B cell (primary cell): Measurements from ENCODE around the gene KCTD2. TPM values are rescaled to one million over a fixed set of nuclear protein-coding genes. Genes with fewer than 3 reads are reported as not detected.

Experiments used
- ATAC-seq: fragments of 200-7000 bp; cut with Tn5 transposase; one replicate; pipeline ENCODE4 v1.10.0; 2021; ENCODE audit warnings: low read depth, mild to moderate bottlenecking, moderate number of reproducible peaks, moderate library complexity
- CTCF ChIA-PET: fragments of 350-600 bp; sonication (Branson Sonifier 250); formaldehyde crosslinking; loops from one replicate; lab custom pipeline; 2021; ENCODE audit warnings: antibody characterized with exemption, inconsistent platforms; lab: Charles Lee
- POLR2A ChIA-PET: fragments of 350-600 bp; sonication (Branson Sonifier 250); formaldehyde crosslinking; loops from one replicate; lab custom pipeline; 2021; ENCODE audit warnings: antibody characterized with exemption; lab: Charles Lee
- DNase-seq: peaks from one replicate; pipeline ENCODE4 v3.0.0; 2013
- H2AFZ ChIP-seq: 2 replicates; pipeline ENCODE4 v1.6.1; 2012; ENCODE audit warnings: mild to moderate bottlenecking, low read depth, low read length; ENCODE audit not compliant: insufficient read depth, poor library complexity, severe bottlenecking
- H3K27ac ChIP-seq, 2 donors: 1 replicate in 1 of 2; 2 replicates in 1 of 2; pipeline ENCODE4 v1.5.1; 2012 to 2013; ENCODE audit warnings: low read length in 2 of 2, mild to moderate bottlenecking in 2 of 2, moderate library complexity in 1 of 2
- H3K27me3 ChIP-seq, 4 experiments: fragments of 200-600 bp in 1 of 4; sonication (generic) in 1 of 4; replicated peaks in 1 of 4; 1 replicate in 2 of 4; 2 replicates in 2 of 4; pipeline versions ENCODE4 v1.6.1 to v1.7.0; 2013 to 2016; ENCODE audit warnings: low read length in 3 of 4, mild to moderate bottlenecking in 2 of 4, mixed read lengths in 1 of 4, moderate library complexity in 1 of 4; ENCODE audit not compliant: insufficient read depth in 4 of 4, control insufficient read depth in 3 of 4; ENCODE audit errors: control extremely low read depth in 1 of 4
- H3K36me3 ChIP-seq, 2 experiments: replicated peaks in 1 of 2; 1 replicate in 1 of 2; 2 replicates in 1 of 2; pipeline versions ENCODE4 v1.6.1 to v1.7.1; 2013; ENCODE audit warnings: low read length in 1 of 2; ENCODE audit not compliant: insufficient read depth in 2 of 2, control insufficient read depth in 1 of 2; ENCODE audit errors: control extremely low read depth in 1 of 2, extremely low read depth in 1 of 2
- H3K4me1 ChIP-seq, 2 donors: fragments of 200-600 bp in 1 of 2; sonication (generic) in 1 of 2; 1 replicate in 1 of 2; 2 replicates in 1 of 2; pipeline versions ENCODE4 v1.5.1 to v1.6.1; 2013 to 2017; ENCODE audit warnings: low read length in 2 of 2; ENCODE audit not compliant: control insufficient read depth in 2 of 2, insufficient read depth in 2 of 2
- H3K4me2 ChIP-seq: replicated peaks from 2 replicates; pipeline ENCODE3; 2012; ENCODE audit warnings: mild to moderate bottlenecking, low read depth, low read length; ENCODE audit not compliant: poor library complexity, severe bottlenecking
- H3K4me3 ChIP-seq, 5 experiments: fragments of 200-600 bp in 1 of 5; sonication (generic) in 1 of 5; 1 replicate in 3 of 5; 2 replicates in 2 of 5; pipeline versions ENCODE4 v1.5.1 to v1.7.0; 2011 to 2016; ENCODE audit warnings: low read length in 4 of 5, mild to moderate bottlenecking in 4 of 5, low read depth in 2 of 5, control low read depth in 1 of 5, moderate library complexity in 1 of 5; ENCODE audit not compliant: insufficient read depth in 1 of 5; ENCODE audit errors: control extremely low read depth in 1 of 5, extremely low read depth in 1 of 5
- H3K79me2 ChIP-seq: fragments of 200-600 bp; sonication (generic); one replicate; pipeline ENCODE4 v1.6.0; 2016; ENCODE audit warnings: low read length; ENCODE audit not compliant: control insufficient read depth, insufficient read depth
- H3K9ac ChIP-seq: fragments of 200-600 bp; sonication (generic); 2 replicates; pipeline ENCODE4 v1.6.1; 2017; ENCODE audit warnings: mild to moderate bottlenecking, low read length, moderate library complexity
- H3K9me3 ChIP-seq, 3 donors: one replicate each; pipeline versions ENCODE4 v1.6.1 to v1.7.1; 2013; ENCODE audit warnings: low read length in 2 of 3; ENCODE audit not compliant: control insufficient read depth in 2 of 3, insufficient read depth in 1 of 3; ENCODE audit errors: control extremely low read depth in 1 of 3
- H4K20me1 ChIP-seq: 2 replicates; pipeline ENCODE4 v1.6.0; 2012; ENCODE audit warnings: mild to moderate bottlenecking, low read length; ENCODE audit not compliant: insufficient read depth, control insufficient read depth, poor library complexity, severe bottlenecking
- H3K27ac Mint-ChIP-seq: one replicate; pipeline ENCODE4 v1.8.0; 2021; ENCODE audit warnings: mixed read lengths
- H3K27me3 Mint-ChIP-seq: one replicate; pipeline ENCODE4 v1.8.0; 2021; ENCODE audit warnings: mixed read lengths
- H3K4me1 Mint-ChIP-seq: one replicate; pipeline ENCODE4 v1.8.0; 2021; ENCODE audit warnings: mixed read lengths
- H3K4me3 Mint-ChIP-seq: one replicate; pipeline ENCODE4 v1.8.0; 2021; ENCODE audit warnings: mixed read lengths
- H3K9me3 Mint-ChIP-seq: one replicate; pipeline ENCODE4 v1.8.0; 2022; ENCODE audit warnings: mixed read lengths; ENCODE audit not compliant: insufficient read depth
- CTCF ChIP-seq: fragments of 200-600 bp; IDR thresholded peaks from one replicate; pipeline ENCODE4 v1.8.0; 2022; ENCODE audit warnings: antibody characterized with exemption, mild to moderate bottlenecking
- EZH2 ChIP-seq: IDR thresholded peaks from 2 replicates; pipeline ENCODE4 v1.6.1; 2012; ENCODE audit warnings: borderline replicate concordance, low read depth, mild to moderate bottlenecking, moderate library complexity, low read length; ENCODE audit not compliant: insufficient read depth, poor library complexity, severe bottlenecking
- WGBS: methylation state at CpG from one replicate; pipeline ENCODE4 v1.1.5; 2013; ENCODE audit warnings: missing lambda C conversion rate; ENCODE audit not compliant: insufficient coverage; 5-methylcytosine and 5-hydroxymethylcytosine counted together
- intact Hi-C: fragments of 100-400 bp; cut with micrococcal nuclease; formaldehyde crosslinking; loops from one replicate; pipeline ENCODE4 v1.10.0; 2022
- polyA minus RNA-seq: library from RNA; depleted of rRNA, polyadenylated mRNA; stranded (reverse); fragments of >200 nt; gene quantifications from 2 replicates; pipeline ENCODE4 v1.2.3, GENCODE V29; 2012
- polyA plus RNA-seq: library from polyadenylated mRNA; depleted of rRNA; stranded (reverse); fragments of >200 nt; gene quantifications from 2 replicates; pipeline ENCODE4 v1.2.3, GENCODE V29; 2012
- total RNA-seq, 2 donors: library from RNA; stranded (reverse); fragments of 120-200 nt in 1 of 2; gene quantifications; 1 replicate in 1 of 2; 2 replicates in 1 of 2; pipeline versions ENCODE4 v1.2.3 to v1.2.4, GENCODE V29; 2013 to 2022

The KCTD2 gene
- 23.2 and 24.6 TPM in 2 replicates for total RNA-seq
- 14.9 TPM for total RNA-seq (2013)
- polyA plus RNA-seq: 15.1 and 15.7 TPM in 2 replicates
- 8.5 and 9.9 TPM in 2 replicates for polyA minus RNA-seq

GRCh38 chr17:75046407-75047289, at the start of gene KCTD2, which contains the start of gene ATP5PD:
TSS of gene KCTD2 (plus strand) at chr17:75047225. CDS start at chr17:75047251, 26 bp downstream.
TSS of gene ATP5PD (minus strand) at chr17:75046969. CDS start at chr17:75042650, 4,319 bp downstream.
- Histone ChIP-seq H3K9me3 (no peaks in the 10 kb centered on the region), H2AFZ (peak within 1 kb of the TSS; percentile 99), H3K36me3 (no peaks in the 10 kb centered on the region), H3K79me2 (peaks cover 19% of the 10 kb centered on the region), H3K9ac (peak within 1 kb of the TSS; percentile 95), H3K4me1 (peaks cover 13 to 16% of the 10 kb centered on the region in 2 donors), H4K20me1 (no peaks in the 10 kb centered on the region), H3K27me3 (no peaks in the 10 kb centered on the region), H3K4me2 (peak within 1 kb of the TSS; percentile 93), H3K4me3 (peak within 1 kb of the TSS; percentile 77 to 97 (median 89)), H3K27ac (peak within 1 kb of the TSS; percentile 46 to 89)
- intact Hi-C loops: loop anchor here (1.0 to 10.0 kb wide), 8 partner anchors 12 to 158 kb away; partner anchors contain the start of genes ARMC7, CDR2L, JPT1 and MRPL58
- no peak for TF ChIP-seq EZH2
- no peak for TF ChIP-seq CTCF
- WGBS: under 1% methylated on average over 70 of the region's 72 CpGs
- Mint-ChIP-seq H3K9me3 (no peaks in the 10 kb centered on the region), H3K27me3 (no peaks in the 10 kb centered on the region), H3K4me3 (peak within 1 kb of the TSS; percentile 96), H3K27ac (peak within 1 kb of the TSS; percentile 94), H3K4me1 (peaks cover 27% of the 10 kb centered on the region)
- POLR2A ChIA-PET: interaction anchor here (0.6 to 1.3 kb wide), 7 partner anchors 12 to 159 kb away, joined by 3 to 6 read pairs (median 3); partner anchors contain the start of genes MRPL58, NUP85 and SUMO2
- peak; percentile 96 for DNase-seq
- peak; percentile 97 for ATAC-seq
- CTCF ChIA-PET: interaction anchor here (0.5 to 1.5 kb wide), 3 partner anchors 85 to 183 kb away, joined by 3 to 4 read pairs (median 3); no protein-coding TSS in a partner anchor
